Measurements from ENCODE around the gene GNG4.
"Not testable (repeated sequence)": the region's sequence is repeated elsewhere in the genome, so short reads cannot be mapped to it uniquely, and the experiment has no call there.

Gene GNG4

DNA sequence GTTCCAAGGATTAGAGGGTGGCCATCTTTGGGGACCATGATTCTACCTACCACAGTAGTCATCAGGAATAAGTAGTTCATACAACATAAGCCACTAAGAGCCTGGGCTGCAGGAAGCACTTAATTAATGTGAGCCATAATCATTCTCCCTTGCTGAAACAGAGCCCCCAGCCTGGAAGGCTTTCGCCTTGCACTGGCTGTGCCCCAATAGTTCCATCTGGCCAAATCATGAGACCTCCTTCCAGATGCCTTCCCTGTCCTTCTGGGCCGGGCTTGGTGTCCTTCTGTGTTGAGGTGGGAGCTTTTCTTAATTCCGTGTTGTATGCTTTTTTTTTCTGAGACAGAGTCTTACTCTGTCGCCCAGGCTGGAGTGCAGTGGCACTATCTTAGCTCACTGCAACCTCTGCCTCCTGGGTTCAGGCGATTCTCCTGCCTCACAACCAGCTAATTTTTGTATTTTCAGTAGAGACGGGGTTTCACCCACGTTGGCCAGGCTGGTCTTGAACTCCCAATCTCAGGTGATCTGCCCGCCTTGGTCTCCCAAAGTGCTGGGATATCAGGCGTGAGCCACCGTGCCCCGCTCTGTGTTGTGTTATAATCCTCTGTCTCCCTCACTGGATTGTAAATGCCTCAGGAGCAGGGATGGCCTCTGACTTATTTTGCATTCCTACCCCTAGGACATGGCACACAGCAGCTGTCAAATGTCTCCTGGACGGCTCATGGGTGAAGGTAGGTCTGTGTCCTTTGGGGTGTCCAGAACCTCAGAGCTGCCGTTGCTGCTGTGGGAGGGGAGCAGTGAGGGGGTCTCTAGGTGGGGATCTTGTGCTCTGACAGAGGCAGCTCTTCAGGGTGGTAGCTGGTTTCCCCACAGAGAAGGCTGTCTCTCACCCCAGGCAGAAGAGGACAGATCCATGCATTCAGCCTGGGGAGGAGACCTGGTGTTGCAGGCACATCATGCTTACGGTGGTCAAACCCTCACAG is 10.1 kb downstream of the GNG4 start:
- Histone ChIP-seq H3K9me3 (ENCODE audit: control insufficient read depth in 2 of 2, low read length in 2 of 2) (no peaks in the 10 kb centered on the region), H3K27ac (ENCODE audit: low read length) (no peak overlapping the region), H3K27me3 (ENCODE audit: control insufficient read depth in 1 of 2, insufficient read depth in 2 of 2, low read length in 2 of 2) (no peaks in the 10 kb centered on the region), H3K4me3 (ENCODE audit: low read length in 2 of 2) (no peak overlapping the region), H3K36me3 (ENCODE audit: control insufficient read depth in 2 of 2, insufficient read depth in 2 of 2, low read length in 2 of 2) (no peaks in the 10 kb centered on the region), H3K9ac (ENCODE audit: low read length in 2 of 2) (no peak overlapping the region), H3K4me1 (ENCODE audit: control insufficient read depth, insufficient read depth, low read length) (no peaks in the 10 kb centered on the region)

DNA sequence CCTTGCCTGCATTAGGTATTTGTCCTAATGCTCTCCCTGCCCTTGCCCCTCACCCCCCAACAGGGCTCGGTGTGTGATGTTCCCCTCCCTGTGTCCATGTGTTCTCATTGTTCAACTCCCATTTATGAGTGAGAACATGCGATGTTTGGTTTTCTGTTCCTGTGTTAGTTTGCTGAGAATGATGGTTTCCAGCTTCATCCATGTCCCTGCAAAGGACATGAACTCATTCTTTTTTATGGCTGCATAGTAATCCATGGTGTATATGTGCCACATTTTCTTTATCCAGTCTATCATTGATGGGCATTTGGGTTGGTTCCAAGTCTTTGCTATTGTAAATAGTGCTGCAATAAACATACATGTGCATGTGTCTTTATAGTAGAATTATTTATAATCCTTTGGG is 11.0 kb downstream of the GNG4 start:
- not testable (repeated sequence) for H3K9me3 ChIP-seq (ENCODE audit: control insufficient read depth in 2 of 2, low read length in 2 of 2); H3K36me3 ChIP-seq (ENCODE audit: control insufficient read depth in 2 of 2, insufficient read depth in 2 of 2, low read length in 2 of 2); H3K4me1 ChIP-seq (ENCODE audit: control insufficient read depth, insufficient read depth, low read length); H3K27me3 ChIP-seq (ENCODE audit: control insufficient read depth in 1 of 2, insufficient read depth in 2 of 2, low read length in 2 of 2); H3K9ac ChIP-seq (ENCODE audit: low read length in 2 of 2); H3K27ac ChIP-seq (ENCODE audit: low read length); H3K4me3 ChIP-seq (ENCODE audit: low read length in 2 of 2)

DNA sequence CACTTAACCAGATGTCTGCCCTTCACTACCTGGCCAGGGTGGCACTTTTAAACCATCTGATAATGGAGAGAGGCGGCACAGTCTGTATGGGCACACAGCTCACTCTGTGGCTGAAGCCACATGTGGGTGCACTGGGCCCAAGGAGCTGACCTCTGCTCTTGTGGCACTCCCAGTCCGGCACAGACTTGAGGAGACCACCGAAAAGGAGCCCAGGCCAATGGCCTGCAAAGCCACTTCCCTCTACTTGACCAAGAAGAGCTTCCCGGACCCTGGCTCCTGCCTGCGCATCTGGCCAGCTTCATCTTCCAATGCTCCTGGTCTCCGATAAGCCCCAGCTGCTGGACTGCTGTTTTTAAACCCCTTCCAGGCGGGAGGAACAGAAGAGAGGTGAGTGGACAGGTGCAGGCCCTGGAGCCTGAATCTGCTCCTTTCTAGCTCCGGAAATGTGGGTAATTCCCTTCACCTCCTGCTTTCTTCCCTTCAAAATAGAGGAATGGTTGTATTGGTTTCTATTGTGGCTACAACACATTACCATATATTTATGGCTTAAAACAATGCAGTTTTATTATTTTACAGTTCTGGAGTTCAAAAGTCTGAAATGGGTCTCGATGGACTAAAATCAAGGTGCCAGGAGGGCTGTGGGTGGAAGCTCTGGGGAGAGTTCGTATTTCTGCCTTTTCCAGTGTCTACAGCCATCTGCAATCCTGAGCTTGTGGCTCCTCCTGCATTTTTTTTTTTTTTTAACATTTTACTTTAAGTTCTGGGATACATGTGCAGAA is 11.6 kb downstream of the GNG4 start:
- Histone ChIP-seq H3K36me3 (ENCODE audit: control insufficient read depth in 2 of 2, insufficient read depth in 2 of 2, low read length in 2 of 2) (no peaks in the 10 kb centered on the region), H3K9me3 (ENCODE audit: control insufficient read depth in 2 of 2, low read length in 2 of 2) (no peaks in the 10 kb centered on the region), H3K4me3 (ENCODE audit: low read length in 2 of 2) (no peak overlapping the region), H3K9ac (ENCODE audit: low read length in 2 of 2) (no peak overlapping the region), H3K27ac (ENCODE audit: low read length) (no peak overlapping the region), H3K4me1 (ENCODE audit: control insufficient read depth, insufficient read depth, low read length) (no peaks in the 10 kb centered on the region), H3K27me3 (ENCODE audit: control insufficient read depth in 1 of 2, insufficient read depth in 2 of 2, low read length in 2 of 2) (peaks cover 0 to 3% of the 10 kb centered on the region in 2 donors)

DNA sequence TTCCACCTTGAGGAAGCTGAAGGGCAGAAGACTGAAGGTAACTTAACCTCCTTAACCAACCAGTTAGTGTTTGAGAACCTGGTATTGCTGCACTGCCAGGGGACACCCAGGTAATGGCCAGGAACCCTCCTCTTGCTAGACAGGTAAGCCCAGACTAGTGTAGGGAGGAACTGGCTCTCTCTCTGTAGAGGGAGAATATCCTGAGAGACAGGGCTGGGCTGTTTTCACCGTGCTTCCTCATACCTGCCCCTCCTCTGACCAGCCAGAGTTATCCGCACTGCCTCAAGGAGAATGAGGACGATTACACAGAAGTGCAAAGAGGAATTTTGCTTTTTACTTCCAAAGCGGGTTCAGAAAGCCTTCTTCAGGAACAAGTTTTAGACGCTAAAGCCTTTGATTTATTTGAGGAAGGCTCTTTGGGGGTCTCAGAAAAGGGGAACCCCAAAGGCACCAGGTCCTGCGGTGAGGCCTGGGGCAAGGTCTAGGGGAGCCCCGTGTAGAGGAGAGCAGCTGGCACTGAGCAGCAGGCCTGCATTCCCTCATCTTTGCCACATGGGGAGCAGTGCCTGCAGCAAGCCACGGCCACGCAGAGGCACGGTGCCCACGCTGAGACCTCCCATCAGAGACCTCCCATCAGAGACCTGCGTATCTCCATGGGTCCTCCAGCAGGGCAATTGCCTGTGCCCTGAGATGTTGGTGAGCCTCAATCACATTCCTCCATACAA is 13.5 kb downstream of the GNG4 start:
- H3K27ac ChIP-seq (ENCODE audit: low read length): no peak overlapping the region
- H3K4me3 ChIP-seq (ENCODE audit: low read length in 2 of 2): no peak overlapping the region
- no peaks in the 10 kb centered on the region for H3K4me1 ChIP-seq (ENCODE audit: control insufficient read depth, insufficient read depth, low read length)
- H3K9me3 ChIP-seq (ENCODE audit: control insufficient read depth in 2 of 2, low read length in 2 of 2): no peaks in the 10 kb centered on the region
- H3K9ac ChIP-seq (ENCODE audit: low read length in 2 of 2): no peak overlapping the region
- H3K36me3 ChIP-seq (ENCODE audit: control insufficient read depth in 2 of 2, insufficient read depth in 2 of 2, low read length in 2 of 2): no peaks in the 10 kb centered on the region
- peaks cover 0 to 3% of the 10 kb centered on the region in 2 donors for H3K27me3 ChIP-seq (ENCODE audit: control insufficient read depth in 1 of 2, insufficient read depth in 2 of 2, low read length in 2 of 2)

DNA sequence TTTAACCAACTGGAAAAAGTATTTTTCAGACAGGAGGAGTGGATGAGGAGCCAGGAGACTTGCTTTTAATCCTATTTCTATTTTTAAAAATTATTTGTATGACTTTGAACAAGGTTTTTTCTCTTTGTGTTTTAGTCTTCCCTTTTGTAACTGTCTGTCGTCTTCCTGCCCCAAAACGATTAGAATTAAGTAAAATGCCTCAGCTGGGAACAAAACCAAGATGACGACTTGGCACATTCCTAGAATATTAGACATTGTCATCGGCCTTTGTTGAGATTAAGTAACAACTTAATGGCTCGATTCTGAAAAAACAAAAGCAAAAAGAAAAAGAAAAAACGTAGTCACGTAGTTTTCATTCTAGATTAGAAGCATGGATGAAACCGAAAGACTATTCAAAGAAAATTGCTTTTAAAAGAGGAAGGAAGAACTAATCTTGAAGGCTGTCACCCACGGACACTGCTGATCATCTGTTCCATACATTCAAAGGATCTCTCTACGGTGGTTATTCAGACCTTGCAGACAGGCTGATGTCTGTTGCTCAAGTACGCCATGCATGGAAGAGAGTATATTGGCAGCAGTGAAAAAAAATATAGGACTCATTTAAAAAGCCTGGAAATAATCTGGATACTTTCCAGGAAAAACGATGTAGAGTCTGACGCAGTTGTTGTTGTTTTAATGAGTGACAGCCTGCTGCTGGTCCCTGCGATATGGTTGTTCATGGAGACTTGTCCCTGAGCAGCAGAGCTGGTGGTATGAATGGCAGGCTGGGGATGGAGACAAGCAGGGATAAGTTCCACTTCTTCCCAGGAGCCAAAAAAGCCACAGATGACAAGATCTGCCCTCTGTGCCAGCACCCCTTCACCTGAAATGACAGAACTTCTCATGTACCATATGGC is 16.8 kb downstream of the GNG4 start:
- Histone ChIP-seq H3K9ac (ENCODE audit: low read length in 2 of 2) (no peak overlapping the region), H3K4me3 (ENCODE audit: low read length in 2 of 2) (peak overlapping the region in 1 of 2 donors; percentile 25), H3K27me3 (ENCODE audit: control insufficient read depth in 1 of 2, insufficient read depth in 2 of 2, low read length in 2 of 2) (peaks cover 0 to 3% of the 10 kb centered on the region in 2 donors), H3K36me3 (ENCODE audit: control insufficient read depth in 2 of 2, insufficient read depth in 2 of 2, low read length in 2 of 2) (no peaks in the 10 kb centered on the region), H3K4me1 (ENCODE audit: control insufficient read depth, insufficient read depth, low read length) (no peaks in the 10 kb centered on the region), H3K9me3 (ENCODE audit: control insufficient read depth in 2 of 2, low read length in 2 of 2) (no peaks in the 10 kb centered on the region), H3K27ac (ENCODE audit: low read length) (no peak overlapping the region)

DNA sequence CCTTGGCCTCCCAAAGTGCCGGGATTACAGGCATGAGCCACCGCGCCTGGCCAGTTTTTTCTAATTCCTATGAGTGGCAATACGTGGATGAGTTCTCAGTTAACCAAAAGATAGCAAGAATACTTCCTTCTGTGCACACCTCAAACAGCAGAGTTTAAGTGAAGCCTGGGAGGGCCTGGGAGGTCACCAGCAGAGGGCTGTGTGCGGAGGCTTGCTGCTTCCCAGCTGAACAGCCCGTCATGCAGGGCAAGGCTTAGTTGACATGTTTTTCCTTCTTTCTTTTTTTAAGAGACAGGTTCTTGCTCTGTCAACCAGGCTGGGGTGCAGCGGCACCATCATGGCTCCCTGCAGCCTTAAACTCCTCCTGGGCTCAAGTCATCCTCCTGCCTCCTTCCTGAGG is 17.8 kb downstream of the GNG4 start:
- H3K9ac ChIP-seq (ENCODE audit: low read length in 2 of 2): no peak overlapping the region
- H3K4me1 ChIP-seq (ENCODE audit: control insufficient read depth, insufficient read depth, low read length): no peaks in the 10 kb centered on the region
- no peak overlapping the region for H3K27ac ChIP-seq (ENCODE audit: low read length)
- no peak overlapping the region for H3K4me3 ChIP-seq (ENCODE audit: low read length in 2 of 2)
- H3K27me3 ChIP-seq (ENCODE audit: control insufficient read depth in 1 of 2, insufficient read depth in 2 of 2, low read length in 2 of 2): peaks cover 0 to 3% of the 10 kb centered on the region in 2 donors
- no peaks in the 10 kb centered on the region for H3K9me3 ChIP-seq (ENCODE audit: control insufficient read depth in 2 of 2, low read length in 2 of 2)
- H3K36me3 ChIP-seq (ENCODE audit: control insufficient read depth in 2 of 2, insufficient read depth in 2 of 2, low read length in 2 of 2): no peaks in the 10 kb centered on the region

DNA sequence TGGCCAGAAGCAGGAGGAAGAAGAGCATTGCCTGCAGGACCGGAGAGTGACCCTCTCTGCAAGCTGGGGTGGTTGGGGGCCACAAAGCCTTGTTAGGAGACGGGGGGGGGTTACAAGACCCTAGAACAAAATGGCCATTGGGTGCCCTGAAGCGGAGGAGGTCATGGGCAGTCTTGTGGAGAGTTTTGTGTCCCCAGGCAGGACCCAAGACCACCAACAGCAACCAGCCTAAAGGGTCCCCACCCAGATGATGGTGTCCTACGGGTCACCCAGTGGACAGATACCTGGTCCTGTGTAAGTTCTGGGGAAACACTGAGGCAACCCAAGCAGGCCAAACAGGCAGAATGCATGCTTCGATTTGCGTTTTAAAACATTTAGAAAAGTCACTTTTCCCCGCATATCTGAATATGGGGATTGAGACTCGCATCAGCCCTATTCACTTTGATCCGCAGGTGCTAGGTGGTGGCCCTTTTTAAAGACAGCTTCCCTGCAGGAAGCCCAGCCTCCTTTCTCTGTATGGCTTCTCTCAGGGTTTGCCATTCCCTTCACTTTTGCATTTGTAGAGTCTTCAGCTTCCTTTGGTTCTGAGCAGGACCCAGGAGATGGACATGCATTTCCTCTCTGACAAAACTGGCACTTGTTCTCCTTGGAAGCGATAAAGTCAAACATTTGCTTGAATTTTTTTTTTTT is 21.1 kb downstream of the GNG4 start:
- Histone ChIP-seq H3K4me1 (ENCODE audit: control insufficient read depth, insufficient read depth, low read length) (no peaks in the 10 kb centered on the region), H3K4me3 (ENCODE audit: low read length in 2 of 2) (no peak overlapping the region), H3K9ac (ENCODE audit: low read length in 2 of 2) (no peak overlapping the region), H3K36me3 (ENCODE audit: control insufficient read depth in 2 of 2, insufficient read depth in 2 of 2, low read length in 2 of 2) (no peaks in the 10 kb centered on the region), H3K27ac (ENCODE audit: low read length) (no peak overlapping the region), H3K27me3 (ENCODE audit: control insufficient read depth in 1 of 2, insufficient read depth in 2 of 2, low read length in 2 of 2) (no peaks in the 10 kb centered on the region), H3K9me3 (ENCODE audit: control insufficient read depth in 2 of 2, low read length in 2 of 2) (no peaks in the 10 kb centered on the region)

DNA sequence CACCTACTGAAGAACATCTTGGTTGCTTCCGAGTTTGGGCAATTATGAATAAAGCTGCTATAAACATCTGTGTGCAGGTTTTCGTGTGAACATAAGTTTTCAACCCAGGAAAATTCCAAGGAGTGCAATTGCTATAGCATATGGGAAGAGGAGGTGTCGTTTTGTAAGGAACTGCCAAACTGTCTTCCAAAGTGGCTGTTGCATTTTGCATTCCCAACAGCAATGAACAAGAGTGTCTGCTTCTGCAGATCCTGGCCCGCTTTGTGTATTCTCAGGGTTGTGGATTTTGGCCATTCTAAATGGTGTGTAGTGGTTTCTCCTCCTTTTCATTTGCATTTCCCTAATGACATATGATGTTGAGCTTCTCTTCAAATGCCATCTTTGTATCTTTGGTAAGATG is 23.8 kb downstream of the GNG4 start:
- H3K27me3 ChIP-seq (ENCODE audit: control insufficient read depth in 1 of 2, insufficient read depth in 2 of 2, low read length in 2 of 2): no peaks in the 10 kb centered on the region
- H3K4me3 ChIP-seq (ENCODE audit: low read length in 2 of 2): no peak overlapping the region
- H3K36me3 ChIP-seq (ENCODE audit: control insufficient read depth in 2 of 2, insufficient read depth in 2 of 2, low read length in 2 of 2): no peaks in the 10 kb centered on the region
- no peaks in the 10 kb centered on the region for H3K4me1 ChIP-seq (ENCODE audit: control insufficient read depth, insufficient read depth, low read length)
- no peaks in the 10 kb centered on the region for H3K9me3 ChIP-seq (ENCODE audit: control insufficient read depth in 2 of 2, low read length in 2 of 2)
- H3K9ac ChIP-seq (ENCODE audit: low read length in 2 of 2): no peak overlapping the region
- H3K27ac ChIP-seq (ENCODE audit: low read length): no peak overlapping the region

DNA sequence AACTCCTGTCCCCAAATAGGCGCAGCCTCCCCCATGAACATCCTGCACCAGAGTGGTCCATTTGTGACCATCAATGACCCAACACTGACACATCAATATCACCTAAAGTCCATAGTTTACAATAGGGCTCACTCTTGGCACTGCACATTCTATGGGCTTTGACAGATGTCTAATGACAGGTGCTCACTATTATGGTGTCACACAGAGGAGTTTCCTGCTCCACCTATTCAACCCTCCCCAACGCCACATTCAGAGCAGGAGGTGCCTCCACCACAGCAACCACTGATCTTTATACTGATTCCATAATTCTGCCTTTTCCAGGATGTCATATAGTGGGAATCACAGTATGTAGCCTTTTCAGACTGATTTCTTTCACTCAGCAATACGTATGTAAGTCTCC is 24.2 kb downstream of the GNG4 start:
- no peaks in the 10 kb centered on the region for H3K36me3 ChIP-seq (ENCODE audit: control insufficient read depth in 2 of 2, insufficient read depth in 2 of 2, low read length in 2 of 2)
- H3K9me3 ChIP-seq (ENCODE audit: control insufficient read depth in 2 of 2, low read length in 2 of 2): no peaks in the 10 kb centered on the region
- H3K9ac ChIP-seq (ENCODE audit: low read length in 2 of 2): no peak overlapping the region
- no peak overlapping the region for H3K27ac ChIP-seq (ENCODE audit: low read length)
- H3K27me3 ChIP-seq (ENCODE audit: control insufficient read depth in 1 of 2, insufficient read depth in 2 of 2, low read length in 2 of 2): no peaks in the 10 kb centered on the region
- no peaks in the 10 kb centered on the region for H3K4me1 ChIP-seq (ENCODE audit: control insufficient read depth, insufficient read depth, low read length)
- no peak overlapping the region for H3K4me3 ChIP-seq (ENCODE audit: low read length in 2 of 2)

All from stomach smooth muscle (tissue), 2 donors.